Measurements from ENCODE around the gene GATAD2B.
"Not testable (repeated sequence)": the region's sequence is repeated elsewhere in the genome, so short reads cannot be mapped to it uniquely, and the experiment has no call there.

The GATAD2B gene

DNA sequence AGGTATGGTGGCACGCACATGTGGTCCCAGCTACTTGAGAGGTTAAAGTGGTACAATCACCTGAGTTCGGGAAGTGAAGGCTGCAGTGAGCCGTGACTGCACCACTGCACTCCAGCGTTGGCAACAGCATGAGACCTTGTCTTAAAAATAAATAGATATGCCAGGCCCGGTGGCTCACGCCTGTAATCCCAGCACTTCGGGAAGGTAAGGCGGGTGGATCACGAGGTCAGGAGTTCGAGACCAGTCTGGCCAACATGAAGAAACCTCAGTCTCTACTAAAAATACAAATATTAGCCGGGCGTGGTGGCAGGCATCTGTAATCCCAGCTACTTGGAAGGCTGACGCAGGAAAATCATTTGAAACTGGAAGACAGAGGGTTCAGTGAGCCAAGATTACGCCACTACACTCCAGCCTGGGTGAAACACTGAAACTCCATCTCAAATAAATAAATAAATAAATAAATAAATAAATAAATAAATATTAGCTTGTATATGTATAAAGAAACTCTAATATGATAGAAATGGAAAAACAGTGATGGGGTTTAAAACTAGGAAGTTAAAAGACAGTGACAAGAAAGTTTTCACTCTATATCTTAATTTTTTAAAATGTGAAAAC, 18.8 kb downstream of the GATAD2B start:
- Histone ChIP-seq H3K27me3 (ENCODE audit: control insufficient read depth in 5 of 5, insufficient read depth in 4 of 5, low read length in 5 of 5) (no peaks in the 10 kb centered on the region), H3K9me3 (ENCODE audit: control insufficient read depth in 5 of 5, low read length in 5 of 5) (no peaks in the 10 kb centered on the region), H3K9ac (ENCODE audit: low read length in 5 of 5) (no peak overlapping the region), H3K27ac (ENCODE audit: low read depth, low read length) (peak overlapping the region; percentile 37), H3K36me3 (ENCODE audit: control insufficient read depth in 5 of 5, insufficient read depth in 5 of 5, low read length in 5 of 5) (peaks cover 0 to 10% (median 7%) of the 10 kb centered on the region in 5 donors), H3K4me3 (ENCODE audit: low read depth in 1 of 5, low read length in 5 of 5) (no peak overlapping the region), H3K4me1 (ENCODE audit: control insufficient read depth in 5 of 5, insufficient read depth in 5 of 5, low read length in 5 of 5) (peaks cover 0 to 5% (median 0%) of the 10 kb centered on the region in 5 donors)

DNA sequence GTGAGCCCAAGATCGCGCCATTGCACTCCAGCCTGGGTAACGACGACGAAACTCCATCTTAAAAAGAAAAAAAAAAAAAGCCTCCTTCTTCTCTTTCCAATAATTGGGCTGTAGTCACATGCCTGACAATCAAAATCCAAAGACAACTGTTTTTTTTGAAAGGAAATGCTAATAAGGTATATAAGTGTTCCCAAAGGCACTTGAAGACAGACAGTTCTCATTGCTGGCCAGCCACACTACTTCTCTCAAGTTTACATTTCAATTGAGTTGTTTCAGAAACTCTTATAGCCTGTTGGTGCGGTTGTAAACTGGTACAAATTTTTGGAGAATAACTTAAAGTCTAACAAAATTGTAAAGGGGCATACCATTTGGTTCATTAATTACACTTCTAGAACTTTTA, 23.3 kb downstream of the GATAD2B start:
- Histone ChIP-seq H3K9ac (ENCODE audit: low read length in 5 of 5) (no peak overlapping the region), H3K4me3 (ENCODE audit: low read depth in 1 of 5, low read length in 5 of 5) (no peak overlapping the region), H3K9me3 (ENCODE audit: control insufficient read depth in 5 of 5, low read length in 5 of 5) (no peaks in the 10 kb centered on the region), H3K27me3 (ENCODE audit: control insufficient read depth in 5 of 5, insufficient read depth in 4 of 5, low read length in 5 of 5) (no peaks in the 10 kb centered on the region), H3K4me1 (ENCODE audit: control insufficient read depth in 5 of 5, insufficient read depth in 5 of 5, low read length in 5 of 5) (peaks cover 0 to 5% (median 0%) of the 10 kb centered on the region in 5 donors), H3K36me3 (ENCODE audit: control insufficient read depth in 5 of 5, insufficient read depth in 5 of 5, low read length in 5 of 5) (peaks cover 0 to 13% (median 4%) of the 10 kb centered on the region in 5 donors), H3K27ac (ENCODE audit: low read depth, low read length) (no peak overlapping the region)

- not testable (repeated sequence) for H3K27me3 ChIP-seq (ENCODE audit: control insufficient read depth in 5 of 5, insufficient read depth in 4 of 5, low read length in 5 of 5); H3K9ac ChIP-seq (ENCODE audit: low read length in 5 of 5); H3K4me1 ChIP-seq (ENCODE audit: control insufficient read depth in 5 of 5, insufficient read depth in 5 of 5, low read length in 5 of 5); H3K9me3 ChIP-seq (ENCODE audit: control insufficient read depth in 5 of 5, low read length in 5 of 5); H3K27ac ChIP-seq (ENCODE audit: low read depth, low read length); H3K4me3 ChIP-seq (ENCODE audit: low read depth in 1 of 5, low read length in 5 of 5)
- peaks cover 0 to 20% (median 3%) of the 10 kb centered on the region in 5 donors for H3K36me3 ChIP-seq (ENCODE audit: control insufficient read depth in 5 of 5, insufficient read depth in 5 of 5, low read length in 5 of 5)
These were observed 26.9 kb downstream of the GATAD2B start for GRCh38 chr1:153895866-153896265.

- not testable (repeated sequence) for H3K27me3 ChIP-seq (ENCODE audit: control insufficient read depth in 5 of 5, insufficient read depth in 4 of 5, low read length in 5 of 5); H3K4me3 ChIP-seq (ENCODE audit: low read depth in 1 of 5, low read length in 5 of 5); H3K4me1 ChIP-seq (ENCODE audit: control insufficient read depth in 5 of 5, insufficient read depth in 5 of 5, low read length in 5 of 5); H3K27ac ChIP-seq (ENCODE audit: low read depth, low read length); H3K9me3 ChIP-seq (ENCODE audit: control insufficient read depth in 5 of 5, low read length in 5 of 5); H3K9ac ChIP-seq (ENCODE audit: low read length in 5 of 5)
- peaks cover 0 to 11% (median 3%) of the 10 kb centered on the region in 5 donors for H3K36me3 ChIP-seq (ENCODE audit: control insufficient read depth in 5 of 5, insufficient read depth in 5 of 5, low read length in 5 of 5)
These were observed 31.7 kb downstream of the GATAD2B start for GRCh38 chr1:153891042-153891441.

GRCh38 chr1:153888533-153888932, 34.2 kb downstream of the GATAD2B start:
- no peaks in the 10 kb centered on the region for H3K9me3 ChIP-seq (ENCODE audit: control insufficient read depth in 5 of 5, low read length in 5 of 5)
- no peaks in the 10 kb centered on the region for H3K27me3 ChIP-seq (ENCODE audit: control insufficient read depth in 5 of 5, insufficient read depth in 4 of 5, low read length in 5 of 5)
- peaks cover 0 to 6% (median 4%) of the 10 kb centered on the region in 5 donors for H3K4me1 ChIP-seq (ENCODE audit: control insufficient read depth in 5 of 5, insufficient read depth in 5 of 5, low read length in 5 of 5)
- peaks cover 0 to 11% (median 0%) of the 10 kb centered on the region in 5 donors for H3K36me3 ChIP-seq (ENCODE audit: control insufficient read depth in 5 of 5, insufficient read depth in 5 of 5, low read length in 5 of 5)
- H3K27ac ChIP-seq (ENCODE audit: low read depth, low read length) = no peak overlapping the region
- no peak overlapping the region for H3K4me3 ChIP-seq (ENCODE audit: low read depth in 1 of 5, low read length in 5 of 5)
- no peak overlapping the region for H3K9ac ChIP-seq (ENCODE audit: low read length in 5 of 5)

DNA sequence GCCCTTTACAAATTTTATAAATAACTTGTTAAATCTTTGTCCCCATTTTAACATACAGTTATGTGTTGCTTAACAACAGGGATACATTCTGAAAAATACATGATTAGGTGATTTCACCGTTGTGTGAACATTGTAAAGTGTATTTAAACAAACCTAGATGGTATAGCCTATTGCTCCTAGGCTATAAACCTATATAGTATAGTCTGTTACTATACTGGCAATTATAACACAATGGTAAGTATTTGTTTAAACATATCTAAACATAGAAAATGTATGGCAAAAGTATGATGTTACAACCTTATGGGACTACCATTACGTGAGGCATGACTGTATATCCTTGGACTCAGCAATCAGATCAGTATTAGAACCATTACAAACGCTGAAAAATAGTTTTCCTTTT, 36.6 kb downstream of the GATAD2B start:
- no peaks in the 10 kb centered on the region for H3K9me3 ChIP-seq (ENCODE audit: control insufficient read depth in 5 of 5, low read length in 5 of 5)
- no peak overlapping the region for H3K4me3 ChIP-seq (ENCODE audit: low read depth in 1 of 5, low read length in 5 of 5)
- H3K4me1 ChIP-seq (ENCODE audit: control insufficient read depth in 5 of 5, insufficient read depth in 5 of 5, low read length in 5 of 5) = peaks cover 3 to 22% (median 18%) of the 10 kb centered on the region in 5 donors
- no peak overlapping the region for H3K27ac ChIP-seq (ENCODE audit: low read depth, low read length)
- H3K9ac ChIP-seq (ENCODE audit: low read length in 5 of 5) = no peak overlapping the region
- no peaks in the 10 kb centered on the region for H3K27me3 ChIP-seq (ENCODE audit: control insufficient read depth in 5 of 5, insufficient read depth in 4 of 5, low read length in 5 of 5)
- H3K36me3 ChIP-seq (ENCODE audit: control insufficient read depth in 5 of 5, insufficient read depth in 5 of 5, low read length in 5 of 5) = no peaks in the 10 kb centered on the region

- Histone ChIP-seq H3K4me1 (ENCODE audit: control insufficient read depth in 5 of 5, insufficient read depth in 5 of 5, low read length in 5 of 5) (peaks cover 4 to 26% (median 24%) of the 10 kb centered on the region in 5 donors), H3K36me3 (ENCODE audit: control insufficient read depth in 5 of 5, insufficient read depth in 5 of 5, low read length in 5 of 5) (no peaks in the 10 kb centered on the region), H3K27ac (ENCODE audit: low read depth, low read length) (no peak overlapping the region)
These were observed 39.5 kb downstream of the GATAD2B start for GRCh38 chr1:153883223-153883622.

GRCh38 chr1:153882296-153882912, 40.4 kb downstream of the GATAD2B start:
- peaks cover 4 to 26% (median 24%) of the 10 kb centered on the region in 5 donors for H3K4me1 ChIP-seq (ENCODE audit: control insufficient read depth in 5 of 5, insufficient read depth in 5 of 5, low read length in 5 of 5)
- no peaks in the 10 kb centered on the region for H3K36me3 ChIP-seq (ENCODE audit: control insufficient read depth in 5 of 5, insufficient read depth in 5 of 5, low read length in 5 of 5)
- H3K9me3 ChIP-seq (ENCODE audit: control insufficient read depth in 5 of 5, low read length in 5 of 5) = no peaks in the 10 kb centered on the region
- H3K4me3 ChIP-seq (ENCODE audit: low read depth in 1 of 5, low read length in 5 of 5) = no peak overlapping the region
- H3K27me3 ChIP-seq (ENCODE audit: control insufficient read depth in 5 of 5, insufficient read depth in 4 of 5, low read length in 5 of 5) = no peaks in the 10 kb centered on the region
- H3K9ac ChIP-seq (ENCODE audit: low read length in 5 of 5) = no peak overlapping the region
- no peak overlapping the region for H3K27ac ChIP-seq (ENCODE audit: low read depth, low read length)

More at GRCh38 chr1:153883223-153883622, 39.5 kb downstream of the GATAD2B start:
- Histone ChIP-seq H3K4me3 (ENCODE audit: low read depth in 1 of 5, low read length in 5 of 5) (no peak overlapping the region), H3K9me3 (ENCODE audit: control insufficient read depth in 5 of 5, low read length in 5 of 5) (no peaks in the 10 kb centered on the region), H3K9ac (ENCODE audit: low read length in 5 of 5) (no peak overlapping the region), H3K27me3 (ENCODE audit: control insufficient read depth in 5 of 5, insufficient read depth in 4 of 5, low read length in 5 of 5) (no peaks in the 10 kb centered on the region)

- H3K27me3 ChIP-seq (ENCODE audit: control insufficient read depth in 5 of 5, insufficient read depth in 4 of 5, low read length in 5 of 5) = no peaks in the 10 kb centered on the region
- no peaks in the 10 kb centered on the region for H3K9me3 ChIP-seq (ENCODE audit: control insufficient read depth in 5 of 5, low read length in 5 of 5)
- H3K4me1 ChIP-seq (ENCODE audit: control insufficient read depth in 5 of 5, insufficient read depth in 5 of 5, low read length in 5 of 5) = peaks cover 4 to 26% (median 24%) of the 10 kb centered on the region in 5 donors
- H3K4me3 ChIP-seq (ENCODE audit: low read depth in 1 of 5, low read length in 5 of 5) = peak overlapping the region in 2 of 5 donors; percentile 20 to 28
- H3K27ac ChIP-seq (ENCODE audit: low read depth, low read length) = peak overlapping the region; percentile 8
- H3K9ac ChIP-seq (ENCODE audit: low read length in 5 of 5) = peak overlapping the region in 2 of 5 donors; percentile 22 to 25
- H3K36me3 ChIP-seq (ENCODE audit: control insufficient read depth in 5 of 5, insufficient read depth in 5 of 5, low read length in 5 of 5) = no peaks in the 10 kb centered on the region
These were observed 41.0 kb downstream of the GATAD2B start for GRCh38 chr1:153881751-153882150.

GRCh38 chr1:153880962-153881361, 41.8 kb downstream of the GATAD2B start:
- H3K4me1 ChIP-seq (ENCODE audit: control insufficient read depth in 5 of 5, insufficient read depth in 5 of 5, low read length in 5 of 5) = peaks cover 4 to 26% (median 24%) of the 10 kb centered on the region in 5 donors
- peaks cover 0 to 3% (median 0%) of the 10 kb centered on the region in 5 donors for H3K36me3 ChIP-seq (ENCODE audit: control insufficient read depth in 5 of 5, insufficient read depth in 5 of 5, low read length in 5 of 5)
- peak overlapping the region in 3 of 5 donors; percentile 13 to 28 (median 20) for H3K4me3 ChIP-seq (ENCODE audit: low read depth in 1 of 5, low read length in 5 of 5)
- no peaks in the 10 kb centered on the region for H3K27me3 ChIP-seq (ENCODE audit: control insufficient read depth in 5 of 5, insufficient read depth in 4 of 5, low read length in 5 of 5)
- H3K9ac ChIP-seq (ENCODE audit: low read length in 5 of 5) = peak overlapping the region in 2 of 5 donors; percentile 26 to 37
- H3K9me3 ChIP-seq (ENCODE audit: control insufficient read depth in 5 of 5, low read length in 5 of 5) = no peaks in the 10 kb centered on the region
- H3K27ac ChIP-seq (ENCODE audit: low read depth, low read length) = peak overlapping the region; percentile 8
